Right lung (tissue), 10 donors: Measurements from ENCODE around the gene TP73. TPM values are rescaled to one million over a fixed set of nuclear protein-coding genes. Genes with fewer than 3 reads are reported as not detected.

Source experiments
- DNase-seq, 2 donors: peaks; one replicate each; pipeline ENCODE4 v3.0.0-alpha.2; 2013
- long read RNA-seq, 8 donors: transcript quantifications; one replicate each; lab custom pipeline, GENCODE V29; 2026
- polyA plus RNA-seq, 5 donors: library from polyadenylated mRNA; unstranded; fragments of 120-200 nt; gene quantifications; one replicate each; pipeline versions ENCODE4 v1.2.1 to v1.2.3, GENCODE V29; 2013; ENCODE audit warnings: inconsistent platforms in 1 of 5, low replicate concordance in 1 of 5; ENCODE audit not compliant: insufficient read length in 5 of 5, insufficient read depth in 1 of 5

TP73 gene
- polyA plus RNA-seq: 1 to 10 TPM; 1.5 to 3.3 (median 2.1) TPM
- long read RNA-seq, donor 1: 0 reads
- long read RNA-seq, donor 2: 0 reads
- long read RNA-seq, donor 3: 0 reads
- long read RNA-seq, donor 4, full-length matches to known transcripts: 1 of 1 reads
- long read RNA-seq, donor 4, partial matches to known transcripts: 0 of 1 reads
- long read RNA-seq, donor 4, other reads (novel, unspliced or antisense): 0 of 1 reads
- long read RNA-seq, donor 5: 0 reads
- long read RNA-seq, donor 6: 0 reads
- long read RNA-seq, donor 7: 0 reads
- long read RNA-seq, donor 8: 0 reads

DNA sequence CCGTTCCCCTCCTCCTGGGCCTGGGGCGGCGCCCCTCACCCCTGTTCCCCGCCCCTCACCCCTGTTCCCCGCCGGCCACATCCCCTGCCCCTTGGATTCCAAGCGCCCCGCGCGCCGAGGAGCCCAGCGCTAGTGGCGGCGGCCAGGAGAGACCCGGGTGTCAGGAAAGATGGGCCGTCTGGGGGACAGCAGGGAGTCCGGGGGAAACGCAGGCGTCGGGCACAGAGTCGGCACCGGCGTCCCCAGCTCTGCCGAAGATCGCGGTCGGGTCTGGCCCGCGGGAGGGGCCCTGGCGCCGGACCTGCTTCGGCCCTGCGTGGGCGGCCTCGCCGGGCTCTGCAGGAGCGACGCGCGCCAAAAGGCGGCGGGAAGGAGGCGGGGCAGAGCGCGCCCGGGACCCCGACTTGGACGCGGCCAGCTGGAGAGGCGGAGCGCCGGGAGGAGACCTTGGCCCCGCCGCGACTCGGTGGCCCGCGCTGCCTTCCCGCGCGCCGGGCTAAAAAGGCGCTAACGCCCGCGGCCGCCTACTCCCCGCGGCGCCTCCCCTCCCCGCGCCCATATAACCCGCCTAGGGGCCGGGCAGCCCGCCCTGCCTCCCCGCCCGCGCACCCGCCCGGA, at the start of gene TP73:
Gene TP73, plus strand, starts transcription at position 587 of the 618 bp plus-strand sequence. CDS start 29,850 bp downstream, outside the sequence.
- DNase-seq: peak in 1 of 2 donors; percentile 22

DNA sequence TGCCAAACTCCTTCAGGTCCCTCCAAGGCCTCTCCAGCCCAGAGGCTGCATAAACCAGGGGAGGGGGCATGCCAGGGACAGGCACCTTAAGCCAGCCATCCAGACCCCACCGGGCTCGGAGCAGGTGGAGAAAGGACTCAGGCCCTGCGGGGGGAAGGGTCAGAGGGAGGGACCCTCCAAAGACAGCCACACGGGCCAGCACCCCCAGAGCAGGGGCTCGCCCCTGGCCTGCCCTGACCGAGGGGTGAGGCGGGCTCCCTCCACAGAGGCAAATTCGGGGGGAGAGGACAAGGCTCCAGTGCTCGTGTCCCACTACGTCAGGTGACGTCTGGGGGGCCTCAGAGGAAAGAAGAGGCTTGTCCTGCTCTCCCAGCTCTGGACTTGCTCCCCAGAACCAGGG, 49.2 kb upstream of the TP73 start:
- DNase-seq: no peak

GRCh38 chr1:3603571-3604467, 48.5 kb upstream of the TP73 start:
- peak in 1 of 2 donors; percentile 54 for DNase-seq

DNA sequence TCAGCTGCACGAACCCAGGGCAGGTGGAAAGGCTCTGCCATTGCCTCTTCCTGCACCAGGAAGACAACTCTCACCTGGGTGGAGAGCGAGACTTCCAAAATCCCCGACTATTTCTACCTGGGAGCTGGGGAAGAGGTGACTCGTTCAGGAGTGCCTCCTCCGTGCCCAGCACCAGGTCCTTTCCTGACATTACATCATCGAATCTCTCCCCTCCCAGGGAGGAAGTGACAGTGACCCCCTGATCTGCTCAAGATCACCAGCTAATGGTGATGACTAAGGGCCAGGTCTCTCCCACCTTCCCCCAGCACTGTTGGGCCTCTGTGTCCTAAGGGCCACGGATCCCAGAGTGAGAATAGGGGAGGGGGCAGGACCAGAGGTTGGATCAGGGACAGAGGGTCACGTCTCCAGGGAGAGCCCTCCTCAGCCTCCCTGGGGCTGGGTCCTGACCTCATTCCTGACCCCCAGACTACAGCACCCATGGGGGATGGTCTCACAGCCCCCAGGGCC, 47.8 kb upstream of the TP73 start:
- DNase-seq: no peak

DNA sequence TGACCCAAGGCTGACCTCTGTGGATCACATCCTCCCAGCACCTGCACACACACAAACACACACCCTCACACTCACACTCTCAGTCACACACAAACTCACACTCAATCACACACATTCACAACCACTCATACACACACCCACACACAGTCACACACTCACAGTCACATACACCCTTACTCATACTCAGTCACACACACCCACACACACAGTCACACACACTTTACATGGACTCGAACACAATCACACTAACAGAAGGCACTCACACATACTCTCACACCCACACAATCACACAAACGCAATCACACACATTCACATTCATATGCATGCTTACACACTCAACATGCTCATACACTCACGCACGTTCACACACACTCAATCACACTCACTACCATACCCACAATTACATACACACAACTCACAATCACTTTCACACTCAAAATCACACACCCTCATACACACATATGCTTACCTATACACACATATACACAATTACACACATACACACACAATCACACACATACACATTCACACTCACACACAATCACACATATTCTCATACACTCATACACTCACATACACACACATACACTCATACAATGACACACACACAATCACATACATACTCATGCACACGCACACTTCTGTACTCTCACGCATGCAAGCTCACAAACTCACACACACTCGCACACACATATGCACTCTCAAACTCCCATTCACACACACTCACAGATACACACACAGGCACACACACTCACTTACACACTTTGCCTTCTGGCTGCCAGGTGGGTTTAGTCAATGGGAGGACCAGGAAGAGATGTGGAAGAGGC, 47.1 kb upstream of the TP73 start:
- no peak for DNase-seq

- no peak for DNase-seq
These were observed 45.3 kb upstream of the TP73 start for GRCh38 chr1:3606779-3607702.

DNA sequence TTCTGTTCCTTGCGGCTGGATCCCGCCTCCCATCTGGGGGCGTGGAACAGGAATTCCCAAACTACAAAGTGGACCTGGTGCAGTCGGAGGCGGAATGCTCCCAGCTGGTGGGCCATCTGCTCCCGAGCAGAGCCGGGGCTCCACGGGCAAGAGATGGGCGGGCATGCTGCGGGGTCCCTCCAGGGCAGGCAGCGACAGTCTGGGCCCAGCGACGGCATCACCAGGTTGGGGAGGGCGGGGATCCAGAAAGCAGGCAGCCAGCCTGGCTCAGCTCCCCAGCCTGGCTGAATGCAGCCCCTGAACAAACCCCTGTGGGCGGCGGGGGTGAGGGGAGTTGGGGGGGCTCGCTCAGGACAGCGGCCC, 44.6 kb upstream of the TP73 start:
- DNase-seq: no peak

- DNase-seq: no peak
These were observed 44.2 kb upstream of the TP73 start for GRCh38 chr1:3608154-3608553.

DNA sequence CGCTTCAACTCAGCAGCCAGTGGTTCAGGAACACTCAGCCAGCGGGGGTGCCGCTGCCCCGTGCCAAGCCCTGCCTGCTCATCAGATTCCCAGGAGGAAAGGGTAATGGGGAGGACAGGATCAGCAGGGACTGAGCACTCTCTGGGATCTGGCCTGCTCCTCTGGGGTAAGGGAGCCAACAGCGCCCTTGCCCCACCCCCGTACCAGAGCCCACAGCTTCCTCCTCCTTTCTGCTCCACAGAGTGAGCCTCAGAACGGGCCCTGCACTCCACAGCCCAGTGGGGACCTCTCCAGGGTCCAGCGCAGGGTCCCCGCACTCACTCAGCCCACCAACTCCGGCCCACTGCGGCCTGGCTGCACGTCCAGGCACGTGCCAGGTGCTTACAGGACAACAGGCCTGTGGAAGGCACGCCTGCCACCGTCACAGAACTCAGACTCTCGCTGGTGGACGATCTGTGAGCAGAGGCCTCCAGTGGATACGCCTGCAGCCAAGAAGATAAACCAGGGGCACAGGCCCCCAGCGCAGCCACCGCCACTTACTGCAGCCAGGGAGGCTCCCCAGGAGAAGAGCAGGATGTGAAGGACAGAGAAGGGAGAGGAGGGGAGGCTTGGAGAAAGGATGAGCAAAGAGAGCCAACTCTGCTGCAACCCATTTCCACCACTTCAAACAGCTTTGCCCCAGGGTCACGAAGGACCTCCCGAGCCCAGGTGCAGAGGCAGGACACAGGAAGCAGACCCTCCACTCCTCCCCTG, 43.1 kb upstream of the TP73 start:
- no peak for DNase-seq

GRCh38 chr1:3609769-3610526, 42.4 kb upstream of the TP73 start:
- DNase-seq: no peak

- peak; percentile 83 to 86 for DNase-seq
These were observed 41.7 kb upstream of the TP73 start for GRCh38 chr1:3610527-3611169.

- peak; percentile 85 to 86 for DNase-seq
These were observed 40.9 kb upstream of the TP73 start, which contains the start of gene MEGF6 for GRCh38 chr1:3611170-3612019. TSS of gene MEGF6 (minus strand) at chr1:3611508. CDS start at chr1:3611268, 240 bp downstream.

GRCh38 chr1:3612123-3612522, 40.2 kb upstream of the TP73 start:
- DNase-seq: no peak

GRCh38 chr1:3614755-3615742, 37.3 kb upstream of the TP73 start:
- DNase-seq: no peak

DNA sequence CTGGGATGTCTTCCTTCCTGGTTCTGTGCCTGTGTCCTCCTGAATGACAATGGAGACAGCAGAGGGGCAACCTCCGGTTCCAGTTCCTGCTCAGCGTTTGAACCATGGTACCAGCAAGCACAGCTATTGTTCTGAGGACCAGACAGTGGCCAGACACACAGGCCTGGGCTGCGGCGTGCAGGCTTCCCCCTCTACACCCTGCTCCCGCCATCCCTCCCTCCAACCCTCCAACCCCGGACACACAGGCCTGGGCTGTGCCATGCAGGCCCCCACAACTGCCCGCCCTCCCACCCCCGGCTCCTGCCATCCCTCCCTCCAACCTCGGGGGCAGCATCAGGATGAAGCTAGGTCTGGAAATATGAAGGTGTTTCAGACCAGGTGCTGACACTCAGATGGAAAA, 35.5 kb upstream of the TP73 start:
- DNase-seq: no peak
